ENCODE measurements around the gene PCNX3. TPM values are rescaled to one million over a fixed set of nuclear protein-coding genes. Genes with fewer than 3 reads are reported as not detected.

PCNX3 gene
- total and polyA plus RNA-seq, 2 of the 4 experiments (the other 2 are of a cell fraction), result 5.6 to 33.2 TPM

- Histone ChIP-seq H3K79me1 (ENCODE audit: low read depth in 1 of 2, low read length in 2 of 2) (peaks cover 13 to 58% of the 10 kb centered on the region in 2 experiments), H4K5ac (ENCODE audit: low read depth, low read length) (no peak overlapping the region), H2BK20ac (ENCODE audit: low read depth, low read length) (no peak overlapping the region), H2AFZ (replicated peaks; ENCODE audit: low read length, poor library complexity) (peak overlapping the region; percentile 61), H3K56ac (ENCODE audit: extremely low read depth, insufficient read depth, low read length) (no peak overlapping the region), H3K27me3 (ENCODE audit: control insufficient read depth, insufficient read depth, low read length) (no peaks in the 10 kb centered on the region), H3K4me2 (ENCODE audit: low read depth, low read length) (peak overlapping the region; percentile 74), H3K14ac (replicated peaks; ENCODE audit: low read depth, low read length) (no peak overlapping the region), H3K36me3 (ENCODE audit: control insufficient read depth, insufficient read depth, low read length) (peaks cover 41% of the 10 kb centered on the region), H2BK15ac (ENCODE audit: low read depth, low read length) (no peak overlapping the region), H2BK5ac (ENCODE audit: low read depth, low read length, poor library complexity, severe bottlenecking) (no peak overlapping the region), H3K9me3 (ENCODE audit: control insufficient read depth, insufficient read depth, low read length) (no peaks in the 10 kb centered on the region), H4K91ac (ENCODE audit: insufficient read depth, low read depth, low read length) (no peak overlapping the region), H3K27ac (ENCODE audit: insufficient read depth, low read length) (no peak overlapping the region), H2AK9ac (replicated peaks; ENCODE audit: low read depth, low read length, poor library complexity) (peak overlapping the region; percentile 73), H3K9ac (ENCODE audit: low read depth, low read length) (no peak overlapping the region), H3K4me1 (ENCODE audit: control insufficient read depth, insufficient read depth, low read length) (peaks cover 9% of the 10 kb centered on the region), H3K4ac (ENCODE audit: low read depth, low read length) (no peak overlapping the region), H2BK120ac (ENCODE audit: low read depth, low read length) (no peak overlapping the region), H3K18ac (ENCODE audit: low read depth, low read length) (no peak overlapping the region), H3K9me1 (ENCODE audit: insufficient read depth, low read length) (0 out of 2 replicates have a peak, but pooled peaks cover 5% of the 10 kb centered on the region), H4K8ac (ENCODE audit: low read depth in 2 of 2, low read length in 2 of 2) (no peak overlapping the region; a peak in 1 of 4 replicates), H2AK5ac (ENCODE audit: low read depth, low read length) (peak overlapping the region; percentile 33; the same call in 1 of the 2 replicates), H3K4me3 (ENCODE audit: insufficient read depth, low read depth, low read length) (peak overlapping the region; percentile 20; the same call in 1 of the 2 replicates), H4K20me1 (ENCODE audit: insufficient read depth, low read length) (peaks cover 39% of the 10 kb centered on the region), H3K23ac (ENCODE audit: low read depth, low read length) (no peak overlapping the region)
- CTCF ChIA-PET, result interaction anchor here (1.0 kb wide), 1 partner anchor 13 kb away, joined by 3 read pairs; no protein-coding TSS in a partner anchor
- no TSS peak for BruUV-seq (replicated peaks)
- TF ChIP-seq MXI1 (IDR thresholded peaks at IDR 0.05; ENCODE audit: borderline replicate concordance, low read depth, low read length), result peak; percentile 99
- TF ChIP-seq CEBPB (IDR thresholded peaks at IDR 0.05; ENCODE audit: low read depth, low read length), result no peak
- TF ChIP-seq BHLHE40 (IDR thresholded peaks at IDR 0.05; ENCODE audit: low read depth, low read length), result peak; percentile 93
- WGBS, 2 experiments (ENCODE audit: extremely low coverage in 2 of 2, insufficient read length in 1 of 2), result 8% methylated on average over 48 of the region's 67 CpGs; no CpG with 5 or more reads in 1 of the 2 experiments
- ATAC-seq (ENCODE audit: low read depth) (peak; percentile 100), DNase-seq (peak; percentile 93)
- in situ Hi-C loops (cut with MboI; ENCODE audit: low sequenced_read_pairs) (no loop called here), intact Hi-C loops (cut with micrococcal nuclease) (loop anchor here (5.0 kb wide), 1 partner anchor 35 kb away; the partner anchor contains the start of genes FAM89B and ZNRD2), dilution Hi-C loops (cut with HindIII; ENCODE audit: low sequenced_read_pairs, unreplicated experiment) (no loop called here)
- POLR2A ChIA-PET (ENCODE audit: unreplicated experiment), result interaction anchor here (0.5 to 0.7 kb wide), 3 partner anchors 15 to 290 kb away, joined by 3 to 10 read pairs (median 8); no protein-coding TSS in a partner anchor
These were observed 8.5 kb upstream of the PCNX3 start for GRCh38 chr11:65606876-65607613.
